Ureter (tissue), 1 donor: ENCODE data around the gene VDAC1. TPM values are rescaled to one million over a fixed set of nuclear protein-coding genes. Genes with fewer than 3 reads are reported as not detected.
"Not testable (repeated sequence)": the region's sequence is repeated elsewhere in the genome, so short reads cannot be mapped to it uniquely, and the experiment has no call there.

Experiments
- DNase-seq: peaks from one replicate; pipeline ENCODE4 v3.0.0-alpha.2; 2020; ENCODE audit warnings: low spot score
- total RNA-seq: library from RNA; stranded (reverse); gene quantifications from one replicate; pipeline ENCODE4 v1.2.4, GENCODE V29; 2023
- donor health status: DM: yes; HTN: yes; CAD: no.

The VDAC1 gene
- total RNA-seq, 1 donor from 2014 or later, result 167 TPM

DNA sequence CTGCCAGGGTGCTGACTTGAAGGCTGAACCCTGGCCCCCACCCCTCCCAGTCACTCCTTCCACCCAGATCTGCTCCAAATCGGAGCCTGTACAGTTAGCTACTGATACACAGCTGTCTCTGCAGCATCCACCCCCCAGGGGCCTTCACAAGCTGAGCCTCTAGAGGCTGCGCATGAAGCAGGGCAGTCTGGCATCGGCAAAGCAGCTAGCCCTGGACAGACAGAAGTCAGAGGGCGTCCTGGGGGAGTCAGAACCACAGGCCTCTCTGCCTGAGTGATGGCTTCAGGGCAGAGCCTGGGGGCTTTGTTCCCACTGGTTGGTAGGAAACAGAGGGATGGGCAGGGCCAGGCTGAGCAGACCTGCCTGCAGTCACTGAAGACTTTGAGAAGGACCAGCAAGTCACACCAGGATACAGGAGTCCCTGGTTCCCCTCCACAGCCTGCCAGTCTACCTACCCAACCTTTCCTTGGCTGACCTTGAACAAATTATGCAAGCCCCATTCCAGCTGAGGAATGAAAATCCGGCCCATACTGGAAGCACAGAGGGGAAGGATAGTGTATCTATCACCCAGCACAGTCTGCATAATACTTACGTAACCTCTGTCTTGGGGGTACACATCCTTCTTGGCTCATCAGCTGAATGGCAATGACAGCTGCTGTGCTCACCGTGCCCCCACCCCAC lies 8.8 kb downstream of the VDAC1 start:
- no peak for DNase-seq

GRCh38 chr5:133995341-133995740 lies 9.4 kb downstream of the VDAC1 start:
- no peak for DNase-seq

DNA sequence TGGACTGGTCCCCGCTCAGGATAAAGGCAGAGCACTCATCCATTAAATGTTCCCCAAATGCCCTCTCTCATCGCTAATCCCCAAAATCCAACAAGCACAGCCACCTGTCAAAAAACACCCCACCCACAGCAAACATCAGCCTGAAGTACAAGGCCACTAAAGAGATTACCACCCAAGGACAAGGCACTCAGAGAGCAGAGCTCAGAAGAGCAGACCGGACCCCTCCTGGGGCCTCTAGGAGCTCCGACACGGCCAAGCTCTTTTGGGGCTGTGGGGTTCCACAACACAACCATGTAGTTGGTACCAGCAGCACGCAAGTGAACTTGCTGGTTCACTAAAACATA lies 9.8 kb downstream of the VDAC1 start:
- DNase-seq, result no peak

GRCh38 chr5:133994297-133994989 lies 10.3 kb downstream of the VDAC1 start:
- DNase-seq, result no peak

DNA sequence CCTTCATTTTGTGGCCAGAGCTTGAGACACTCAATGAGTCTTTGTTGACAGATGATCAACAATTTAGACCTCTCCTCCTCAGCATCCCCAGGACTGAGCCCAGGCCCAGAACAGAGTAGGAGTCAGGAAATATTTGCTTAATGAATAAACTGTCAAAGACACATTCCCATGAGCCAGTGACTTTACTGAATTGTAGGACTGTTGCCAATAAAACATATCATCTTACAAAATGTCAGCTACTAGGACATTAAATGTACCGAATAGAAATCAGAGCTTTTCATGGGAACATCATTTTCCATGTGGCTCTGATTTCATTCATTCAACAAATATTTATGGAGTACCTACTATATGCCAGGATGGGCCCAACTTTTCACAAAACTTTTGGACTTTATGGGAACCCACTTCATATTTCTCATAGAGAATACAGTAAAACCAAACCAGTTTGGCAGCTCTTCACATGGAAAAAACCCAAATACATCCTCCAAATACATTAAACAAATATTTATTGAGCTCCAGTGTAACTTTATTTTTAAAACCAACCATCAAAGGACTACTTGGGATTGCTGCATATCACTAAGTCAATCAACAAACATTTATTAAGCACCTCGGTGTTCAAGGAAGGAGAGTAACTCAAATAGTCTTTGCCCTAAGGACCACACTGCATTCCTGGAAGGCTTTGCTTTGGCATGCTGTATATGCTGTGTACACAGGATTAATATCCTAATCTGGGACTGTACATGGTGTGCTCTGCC lies 11.4 kb downstream of the VDAC1 start:
- no peak for DNase-seq

- DNase-seq, result no peak
Measured at GRCh38 chr5:133992429-133993155, 12.2 kb downstream of the VDAC1 start.

DNA sequence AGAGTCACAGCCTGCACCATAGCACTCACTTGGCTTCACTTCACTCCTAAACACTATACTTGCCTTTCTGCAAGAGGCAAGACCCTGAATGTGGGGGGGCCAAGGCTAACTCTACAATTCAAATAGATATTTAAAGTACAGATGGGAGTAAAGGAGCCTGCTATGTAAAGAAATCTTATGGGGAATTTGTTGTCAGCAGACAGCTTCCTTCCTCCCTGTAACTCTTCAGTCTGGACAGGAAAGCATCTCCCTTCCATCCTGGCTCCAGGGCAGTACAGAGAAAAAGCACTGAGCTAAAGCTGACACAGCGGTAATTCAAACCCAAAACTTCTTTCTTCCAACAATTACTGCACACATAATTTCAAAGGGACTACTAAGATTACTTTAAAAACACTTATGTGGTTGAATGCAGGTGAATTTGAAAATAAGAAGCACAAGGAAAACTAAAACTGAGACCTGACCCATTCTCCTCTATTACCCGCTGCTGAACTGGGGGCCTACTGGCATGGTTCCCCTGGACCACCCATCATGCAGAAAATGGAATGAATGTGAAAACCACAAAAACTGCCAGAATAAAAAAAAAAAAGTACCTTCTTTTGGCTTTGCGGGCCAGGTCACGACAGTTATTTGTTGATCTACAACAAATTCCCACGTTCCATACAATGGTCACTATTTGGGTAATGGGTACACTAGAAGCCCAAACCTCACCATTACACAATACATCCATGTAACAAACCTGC lies 13.4 kb downstream of the VDAC1 start:
- DNase-seq, result no peak

DNA sequence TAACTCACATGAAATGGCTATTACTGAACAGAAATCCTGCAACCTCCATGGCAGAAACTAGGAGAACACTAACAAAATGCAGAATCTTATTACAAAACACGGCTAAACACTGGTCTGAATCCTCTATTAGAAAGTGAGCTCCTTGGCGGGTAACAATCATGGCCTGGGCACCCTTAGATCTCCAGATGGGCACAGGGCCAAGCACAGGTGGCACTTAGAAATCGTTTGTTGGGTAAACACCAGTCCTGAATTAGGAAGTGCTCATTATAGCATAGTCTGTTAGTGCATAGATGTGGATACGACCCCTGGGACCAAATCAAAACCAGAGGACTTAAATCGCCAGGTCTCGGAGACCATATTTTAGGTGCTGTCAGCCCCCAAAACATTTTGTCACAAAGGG lies 14.4 kb downstream of the VDAC1 start:
- DNase-seq, result no peak

DNA sequence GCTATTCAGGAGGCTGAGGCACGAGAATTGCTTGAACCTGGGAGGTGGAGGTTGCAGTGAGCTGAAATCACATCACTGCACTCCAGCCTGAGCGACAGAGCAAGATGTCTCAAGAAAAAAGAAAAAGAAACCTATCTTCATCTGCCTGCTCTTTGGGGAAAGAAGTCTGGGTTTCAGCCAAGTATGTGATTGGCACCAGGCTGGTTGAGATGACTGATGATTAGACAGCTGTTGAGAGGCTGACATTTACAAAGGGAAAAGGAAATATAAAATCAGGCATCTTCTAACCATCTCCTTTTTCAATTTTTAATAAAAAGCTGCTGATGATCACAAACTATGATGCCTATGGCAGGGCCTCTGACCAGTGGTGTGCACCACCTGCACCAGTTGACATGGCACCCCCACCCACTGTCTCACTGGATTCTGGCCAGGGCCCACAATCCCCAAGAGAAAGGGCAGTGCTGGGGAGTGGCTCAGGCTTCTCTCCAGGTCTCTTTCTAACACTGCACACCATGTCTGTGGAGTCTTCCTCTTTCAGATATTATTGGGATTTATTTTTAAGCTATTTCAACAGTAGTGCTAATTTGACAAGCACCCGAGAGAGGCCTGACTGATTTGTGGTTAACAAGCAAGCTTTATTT lies 19.1 kb downstream of the VDAC1 start:
- no peak for DNase-seq

- DNase-seq, result no peak
Measured at GRCh38 chr5:133983674-133984073, 21.1 kb downstream of the VDAC1 start.

DNA sequence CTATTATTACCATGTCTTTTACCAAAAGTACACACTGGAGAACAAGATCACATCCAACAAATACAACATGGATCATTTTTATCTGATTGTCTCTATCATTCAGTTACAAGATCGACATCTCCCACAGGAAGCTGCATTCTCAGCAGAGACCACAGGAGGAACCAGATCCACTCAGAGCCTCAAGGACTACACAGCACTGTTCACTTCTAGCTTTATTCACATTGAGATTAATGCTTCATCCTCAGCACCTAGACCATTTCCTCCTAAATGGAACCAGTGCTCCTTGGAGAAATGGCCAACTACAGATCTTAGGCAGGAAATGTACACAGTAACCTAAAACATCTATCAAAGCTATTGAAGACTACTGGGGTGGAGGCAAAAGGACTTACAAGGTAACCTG lies 23.1 kb downstream of the VDAC1 start:
- no peak for DNase-seq

GRCh38 chr5:133980652-133981051 lies 24.1 kb downstream of the VDAC1 start:
- no peak for DNase-seq

- DNase-seq, result no peak
Measured at GRCh38 chr5:133978943-133979342, 25.8 kb downstream of the VDAC1 start.

DNA sequence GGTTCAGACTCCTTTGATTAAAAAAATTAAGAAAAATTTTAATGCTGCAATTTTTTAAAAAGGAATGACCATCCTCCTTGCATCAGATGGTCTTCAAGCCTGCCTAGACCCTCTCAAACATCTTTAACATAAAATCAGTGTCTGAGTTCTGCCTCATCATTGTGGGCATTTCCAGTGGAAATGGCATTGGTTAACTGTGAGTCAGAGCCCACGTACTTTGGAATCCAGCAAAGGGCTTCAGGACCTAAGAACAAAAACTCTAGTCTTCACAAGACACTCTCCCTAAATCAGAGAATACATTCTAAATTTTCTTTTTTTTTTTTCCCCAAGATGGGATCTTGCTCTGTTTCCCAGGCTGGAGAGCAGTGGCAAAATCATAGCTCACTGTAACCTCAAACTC lies 26.9 kb downstream of the VDAC1 start:
- no peak for DNase-seq

- DNase-seq, result no peak
Measured at GRCh38 chr5:133977161-133977787, 27.5 kb downstream of the VDAC1 start.

DNA sequence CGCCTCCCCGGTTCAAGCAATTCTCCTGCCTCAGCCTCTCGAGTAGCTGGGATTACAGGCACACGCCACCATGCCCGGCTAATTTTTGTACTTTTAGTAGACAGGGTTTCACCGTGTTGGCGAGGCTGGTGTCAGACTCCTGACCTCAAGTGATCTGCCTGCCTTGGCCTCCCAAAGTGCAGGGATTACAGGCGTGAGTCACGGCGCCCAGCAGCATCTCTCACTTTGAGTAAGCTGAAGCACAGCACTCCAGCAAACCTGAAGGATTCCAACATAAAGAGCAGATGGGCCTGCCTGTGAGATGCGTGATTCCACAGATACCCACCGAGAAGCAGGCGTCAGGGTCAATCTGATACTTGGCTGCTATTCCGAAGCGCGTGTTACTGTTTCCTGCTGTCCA lies 29.2 kb downstream of the VDAC1 start:
- DNase-seq, result not testable (repeated sequence)

- DNase-seq, result no peak
Measured at GRCh38 chr5:133974142-133974541, 30.6 kb downstream of the VDAC1 start.

DNA sequence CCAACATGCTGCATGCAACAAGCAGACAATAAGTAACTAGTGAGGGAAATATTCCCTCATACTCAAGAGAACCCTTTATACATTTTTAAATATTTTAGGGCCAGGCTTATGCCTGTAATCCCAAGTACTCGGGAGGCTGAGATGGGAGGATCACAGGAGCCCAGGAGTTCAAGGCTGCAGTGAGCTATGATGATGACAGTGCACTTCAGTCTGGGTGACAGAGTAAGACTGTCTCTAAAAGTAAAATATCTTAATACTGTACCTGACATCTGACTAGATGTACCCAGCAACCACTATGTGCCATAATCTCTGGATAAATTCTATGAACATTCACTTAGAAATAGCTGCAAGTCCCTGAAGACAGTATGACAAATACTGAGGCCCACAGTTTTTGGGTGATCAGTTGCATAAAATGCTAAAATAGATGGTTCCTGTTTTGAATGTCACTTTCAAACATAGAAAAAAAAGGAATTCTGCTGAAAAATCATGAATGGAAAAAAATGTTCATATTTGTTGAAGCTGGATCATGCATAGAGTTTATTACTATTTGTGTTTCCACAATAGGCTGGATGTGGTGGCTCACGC lies 34.4 kb downstream of the VDAC1 start:
- no peak for DNase-seq

DNA sequence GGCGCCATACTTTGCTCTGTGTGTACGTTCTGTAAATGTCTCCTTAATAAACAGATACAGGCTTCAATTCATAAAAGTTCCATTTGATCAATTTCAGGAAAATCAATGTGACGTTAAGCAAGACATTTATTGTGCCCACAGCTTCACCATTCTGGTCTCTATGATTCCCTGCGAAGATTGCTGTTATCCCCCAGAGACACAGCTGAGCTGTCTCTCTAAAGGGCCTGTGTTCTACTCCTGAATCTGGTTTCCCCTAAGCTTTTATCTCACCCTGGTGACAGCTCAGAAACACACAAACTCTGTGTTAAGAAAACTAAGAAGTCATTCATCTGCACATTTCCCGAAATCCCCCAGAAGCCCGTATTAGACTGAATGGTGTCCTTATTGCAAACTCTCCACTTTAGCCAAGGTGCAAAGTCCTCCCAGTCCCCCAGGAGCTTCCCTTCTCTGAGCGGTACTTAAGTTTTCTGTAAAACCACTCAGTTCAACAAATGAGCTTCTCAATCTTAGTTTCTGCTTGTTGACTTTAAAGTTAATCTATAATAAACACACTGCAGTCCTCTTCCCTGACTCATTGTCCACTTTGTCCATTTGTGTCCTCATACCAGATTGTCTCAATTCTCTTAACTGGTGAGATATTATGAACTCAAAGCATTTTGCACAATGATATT lies 35.0 kb downstream of the VDAC1 start:
- no peak for DNase-seq
